Measurements from ENCODE around the gene RICTOR. TPM values are rescaled to one million over a fixed set of nuclear protein-coding genes. Genes with fewer than 3 reads are reported as not detected.

The RICTOR gene
- total and polyA plus RNA-seq, 9 of the 15 experiments (the other 6 are each of a cell fraction or from before 2014, with no cell fraction given), result 13.9 to 46.6 (median 22.6) TPM

DNA sequence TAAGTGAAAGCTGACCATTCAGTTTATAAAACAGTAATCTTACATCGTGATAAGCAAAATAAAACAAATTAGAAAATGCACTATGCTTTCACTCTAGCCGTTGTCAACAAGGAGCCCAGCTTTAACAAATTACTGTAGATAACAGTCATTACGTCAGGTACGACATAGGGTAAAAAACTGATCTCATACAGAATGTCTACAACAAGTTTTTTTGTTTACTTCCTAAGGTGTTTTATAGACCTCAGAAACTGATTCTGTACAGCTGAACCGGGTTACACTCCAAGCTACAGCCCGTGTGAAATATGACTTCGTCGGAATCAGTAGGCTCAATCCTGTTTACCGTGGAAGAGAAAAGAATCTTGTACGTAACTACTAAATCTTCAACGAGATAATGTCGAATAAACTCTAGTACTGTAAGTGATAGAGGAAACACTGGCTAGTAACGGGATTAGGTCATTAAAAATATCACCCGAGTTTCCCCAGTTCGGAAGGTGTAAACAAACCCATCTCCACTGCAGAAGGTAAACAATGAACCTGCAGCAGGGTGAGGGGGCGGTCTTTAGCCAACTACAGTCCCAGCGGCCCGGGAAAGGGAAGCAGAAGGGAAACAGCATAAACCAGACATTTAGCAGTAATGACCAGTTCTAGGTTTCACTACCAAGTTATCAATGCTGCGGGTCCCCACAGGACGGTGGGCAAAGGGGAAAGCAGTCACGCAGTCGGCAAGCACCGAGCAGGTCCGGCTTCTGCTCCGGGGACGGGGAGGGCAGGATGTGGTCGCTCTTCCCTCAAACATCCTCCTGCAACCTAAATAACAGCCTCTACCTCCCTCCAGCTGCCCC, 1.1 kb downstream of the RICTOR start (continued):
- TF ChIP-seq TAF9B (IDR thresholded peaks at IDR 0.05; ENCODE audit: partially characterized antibody) (no peak), LARP7 (IDR thresholded peaks at IDR 0.05) (no peak), SAFB2 (IDR thresholded peaks at IDR 0.05; ENCODE audit: borderline replicate concordance, low read depth, low read length, severe bottlenecking) (no peak), ZBTB12 (CRISPR knock-in tag; IDR thresholded peaks at IDR 0.05) (0 out of 2 replicates have a peak, but pooled peaks have one; percentile 21), CBX2 (IDR thresholded peaks at IDR 0.05; ENCODE audit: insufficient read depth, low read length, poor library complexity, severe bottlenecking) (no peak), FOXK1 (CRISPR knock-in tag; IDR thresholded peaks at IDR 0.05; ENCODE audit: borderline replicate concordance) (peak; percentile 77), ETV1 (tag; conservative IDR thresholded peaks at IDR 0.05; ENCODE audit: low read depth) (peak; percentile 87), ATF7 (IDR thresholded peaks at IDR 0.05) (peak; percentile 64; the same call in 1 of the 2 replicates), ZNF3 (CRISPR knock-in tag; IDR thresholded peaks at IDR 0.05) (no peak)
- TF ChIP-seq, protein P1, sequence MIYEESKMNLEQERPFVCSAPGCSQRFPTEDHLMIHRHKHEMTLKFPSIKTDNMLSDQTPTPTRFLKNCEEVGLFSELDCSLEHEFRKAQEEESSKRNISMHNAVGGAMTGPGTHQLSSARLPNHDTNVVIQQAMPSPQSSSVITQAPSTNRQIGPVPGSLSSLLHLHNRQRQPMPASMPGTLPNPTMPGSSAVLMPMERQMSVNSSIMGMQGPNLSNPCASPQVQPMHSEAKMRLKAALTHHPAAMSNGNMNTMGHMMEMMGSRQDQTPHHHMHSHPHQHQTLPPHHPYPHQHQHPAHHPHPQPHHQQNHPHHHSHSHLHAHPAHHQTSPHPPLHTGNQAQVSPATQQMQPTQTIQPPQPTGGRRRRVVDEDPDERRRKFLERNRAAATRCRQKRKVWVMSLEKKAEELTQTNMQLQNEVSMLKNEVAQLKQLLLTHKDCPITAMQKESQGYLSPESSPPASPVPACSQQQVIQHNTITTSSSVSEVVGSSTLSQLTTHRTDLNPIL (CRISPR knock-in tag; IDR thresholded peaks at IDR 0.05), result 0 out of 2 replicates have a peak, but pooled peaks have one; percentile 11
- TF ChIP-seq, protein P2, sequence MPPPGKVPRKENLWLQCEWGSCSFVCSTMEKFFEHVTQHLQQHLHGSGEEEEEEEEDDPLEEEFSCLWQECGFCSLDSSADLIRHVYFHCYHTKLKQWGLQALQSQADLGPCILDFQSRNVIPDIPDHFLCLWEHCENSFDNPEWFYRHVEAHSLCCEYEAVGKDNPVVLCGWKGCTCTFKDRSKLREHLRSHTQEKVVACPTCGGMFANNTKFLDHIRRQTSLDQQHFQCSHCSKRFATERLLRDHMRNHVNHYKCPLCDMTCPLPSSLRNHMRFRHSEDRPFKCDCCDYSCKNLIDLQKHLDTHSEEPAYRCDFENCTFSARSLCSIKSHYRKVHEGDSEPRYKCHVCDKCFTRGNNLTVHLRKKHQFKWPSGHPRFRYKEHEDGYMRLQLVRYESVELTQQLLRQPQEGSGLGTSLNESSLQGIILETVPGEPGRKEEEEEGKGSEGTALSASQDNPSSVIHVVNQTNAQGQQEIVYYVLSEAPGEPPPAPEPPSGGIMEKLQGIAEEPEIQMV (tag; conservative IDR thresholded peaks at IDR 0.05; ENCODE audit: low read depth), result no peak
- TF ChIP-seq, protein P3, sequence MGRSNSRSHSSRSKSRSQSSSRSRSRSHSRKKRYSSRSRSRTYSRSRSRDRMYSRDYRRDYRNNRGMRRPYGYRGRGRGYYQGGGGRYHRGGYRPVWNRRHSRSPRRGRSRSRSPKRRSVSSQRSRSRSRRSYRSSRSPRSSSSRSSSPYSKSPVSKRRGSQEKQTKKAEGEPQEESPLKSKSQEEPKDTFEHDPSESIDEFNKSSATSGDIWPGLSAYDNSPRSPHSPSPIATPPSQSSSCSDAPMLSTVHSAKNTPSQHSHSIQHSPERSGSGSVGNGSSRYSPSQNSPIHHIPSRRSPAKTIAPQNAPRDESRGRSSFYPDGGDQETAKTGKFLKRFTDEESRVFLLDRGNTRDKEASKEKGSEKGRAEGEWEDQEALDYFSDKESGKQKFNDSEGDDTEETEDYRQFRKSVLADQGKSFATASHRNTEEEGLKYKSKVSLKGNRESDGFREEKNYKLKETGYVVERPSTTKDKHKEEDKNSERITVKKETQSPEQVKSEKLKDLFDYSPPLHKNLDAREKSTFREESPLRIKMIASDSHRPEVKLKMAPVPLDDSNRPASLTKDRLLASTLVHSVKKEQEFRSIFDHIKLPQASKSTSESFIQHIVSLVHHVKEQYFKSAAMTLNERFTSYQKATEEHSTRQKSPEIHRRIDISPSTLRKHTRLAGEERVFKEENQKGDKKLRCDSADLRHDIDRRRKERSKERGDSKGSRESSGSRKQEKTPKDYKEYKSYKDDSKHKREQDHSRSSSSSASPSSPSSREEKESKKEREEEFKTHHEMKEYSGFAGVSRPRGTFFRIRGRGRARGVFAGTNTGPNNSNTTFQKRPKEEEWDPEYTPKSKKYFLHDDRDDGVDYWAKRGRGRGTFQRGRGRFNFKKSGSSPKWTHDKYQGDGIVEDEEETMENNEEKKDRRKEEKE (IDR thresholded peaks at IDR 0.05; ENCODE audit: borderline replicate concordance in 1 of 2, control insufficient read depth in 1 of 2, low read depth in 2 of 2, low read length in 1 of 2), result no peak
- TF ChIP-seq, protein P4, sequence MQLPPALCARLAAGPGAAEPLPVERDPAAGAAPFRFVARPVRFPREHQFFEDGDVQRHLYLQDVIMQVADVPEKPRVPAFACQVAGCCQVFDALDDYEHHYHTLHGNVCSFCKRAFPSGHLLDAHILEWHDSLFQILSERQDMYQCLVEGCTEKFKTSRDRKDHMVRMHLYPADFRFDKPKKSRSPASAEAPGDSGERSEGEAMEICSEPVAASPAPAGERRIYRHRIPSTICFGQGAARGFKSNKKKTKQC (CRISPR knock-in tag; IDR thresholded peaks at IDR 0.05), result no peak
- TF ChIP-seq, protein P5, sequence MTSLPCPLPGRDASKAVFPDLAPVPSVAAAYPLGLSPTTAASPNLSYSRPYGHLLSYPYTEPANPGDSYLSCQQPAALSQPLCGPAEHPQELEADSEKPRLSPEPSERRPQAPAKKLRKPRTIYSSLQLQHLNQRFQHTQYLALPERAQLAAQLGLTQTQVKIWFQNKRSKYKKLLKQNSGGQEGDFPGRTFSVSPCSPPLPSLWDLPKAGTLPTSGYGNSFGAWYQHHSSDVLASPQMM (CRISPR knock-in tag; IDR thresholded peaks at IDR 0.05), result no peak
